HepG2 (cell line): ENCODE results near the gene RNF25. TPM values are rescaled to one million over a fixed set of nuclear protein-coding genes. Genes with fewer than 3 reads are reported as not detected.

ENCODE experiments used
- ARNT ChIP-seq: fragments of 450-650 bp; IDR thresholded peaks from 2 replicates; pipeline ENCODE4 v1.6.1; 2017
- DR1 ChIP-seq: sonication (generic); formaldehyde crosslinking; IDR thresholded peaks from 2 replicates; pipeline ENCODE4 v1.8.0; 2021; ENCODE audit warnings: mild to moderate bottlenecking, missing genetic modification reagents, inconsistent platforms
- FOXA3 ChIP-seq: IDR thresholded peaks from 2 replicates; pipeline ENCODE4 v1.6.1; 2016; ENCODE audit warnings: missing genetic modification reagents, missing compliant biosample characterization
- FOXC1 ChIP-seq: sonication (generic); formaldehyde crosslinking; IDR thresholded peaks from 2 replicates; pipeline ENCODE4 v1.8.0; 2022; ENCODE audit warnings: mild to moderate bottlenecking, missing genetic modification reagents, borderline replicate concordance
- HOXA9 ChIP-seq: sonication (generic); formaldehyde crosslinking; IDR thresholded peaks from 2 replicates; pipeline ENCODE4 v1.8.1; 2022; ENCODE audit warnings: missing genetic modification reagents, mild to moderate bottlenecking, moderate library complexity, borderline replicate concordance
- SOX6 ChIP-seq, 2 experiments: fragments of 450-650 bp in 1 of 2; sonication (generic) in 1 of 2; formaldehyde crosslinking in 1 of 2; IDR thresholded peaks; 2 replicates each; pipeline versions ENCODE4 v1.4.0 to v1.6.1; 2017 to 2020; ENCODE audit warnings: antibody characterized with exemption in 1 of 2, mild to moderate bottlenecking in 1 of 2, missing genetic modification reagents in 1 of 2
- YY1 ChIP-seq: IDR thresholded peaks from 2 replicates; pipeline ENCODE4 v1.6.1; 2011; ENCODE audit warnings: low read length, low read depth, moderate library complexity, mild to moderate bottlenecking; ENCODE audit not compliant: insufficient read depth, insufficient replicate concordance
- ZNF256 ChIP-seq: sonication (generic); formaldehyde crosslinking; conservative IDR thresholded peaks from 2 replicates; pipeline ENCODE4 v1.4.0; 2020; ENCODE audit warnings: missing genetic modification reagents
- ZNF350 ChIP-seq: sonication (generic); formaldehyde crosslinking; IDR thresholded peaks from 2 replicates; pipeline ENCODE4 v1.4.0; 2020; ENCODE audit warnings: mild to moderate bottlenecking, low read depth, missing genetic modification reagents, borderline replicate concordance
- ZNF674 ChIP-seq: sonication (generic); formaldehyde crosslinking; IDR thresholded peaks from 2 replicates; pipeline ENCODE4 v1.5.0; 2020; ENCODE audit warnings: low read depth, mild to moderate bottlenecking, missing genetic modification reagents
- ZNF746 ChIP-seq: sonication (generic); formaldehyde crosslinking; IDR thresholded peaks from 2 replicates; pipeline ENCODE4 v1.8.0; 2022; ENCODE audit warnings: mild to moderate bottlenecking, missing genetic modification reagents
- ZNF790 ChIP-seq: sonication (generic); formaldehyde crosslinking; IDR thresholded peaks from 2 replicates; pipeline ENCODE4 v1.8.0; 2022; ENCODE audit warnings: missing genetic modification reagents, mild to moderate bottlenecking, borderline replicate concordance
- ZNF839 ChIP-seq: sonication (generic); formaldehyde crosslinking; IDR thresholded peaks from 2 replicates; pipeline ENCODE4 v1.4.0; 2020; ENCODE audit warnings: missing genetic modification reagents, mild to moderate bottlenecking, borderline replicate concordance
- ZSCAN25 ChIP-seq: sonication (generic); formaldehyde crosslinking; IDR thresholded peaks from 2 replicates; pipeline ENCODE4 v1.8.0; 2022; ENCODE audit warnings: mild to moderate bottlenecking, missing genetic modification reagents
- polyA plus RNA-seq, 8 experiments: library from polyadenylated mRNA; depleted of rRNA in 3 of 8; stranded (reverse) in 7 of 8; unstranded in 1 of 8; fragments of >200 nt; fragmentation: Illumina TruSeq in 4 of 8; extraction: Trizol in 4 of 8; gene quantifications; 2 replicates each; pipeline versions ENCODE4 v1.2.1 to v1.2.3, GENCODE V29; 2011 to 2016; ENCODE audit warnings: low read depth in 4 of 8, missing spikeins in 1 of 8, mixed read lengths in 1 of 8; ENCODE audit not compliant: insufficient read depth in 1 of 8
- total RNA-seq, 5 experiments: library from RNA; depleted of rRNA; stranded (reverse); fragments of >200 nt; fragmentation: Illumina TruSeq; extraction: Trizol; gene quantifications; 2 replicates each; pipeline ENCODE4 v1.2.3, GENCODE V29; 2016; ENCODE audit warnings: low read depth in 1 of 5
- TF ChIP-seq, protein P1 (sequence below): sonication (generic); formaldehyde crosslinking; IDR thresholded peaks from 2 replicates; pipeline ENCODE4 v1.4.0; 2020; ENCODE audit warnings: missing genetic modification reagents, borderline replicate concordance
- TF ChIP-seq, protein P2 (sequence below): sonication (generic); formaldehyde crosslinking; IDR thresholded peaks from 2 replicates; pipeline ENCODE4 v1.4.0; 2020; ENCODE audit warnings: missing genetic modification reagents, borderline replicate concordance
- TF ChIP-seq, protein P3 (sequence below): IDR thresholded peaks from 2 replicates; pipeline ENCODE4 v1.6.1; 2016; ENCODE audit warnings: low read depth, control low read depth
- TF ChIP-seq, protein P4 (sequence below): sonication (generic); formaldehyde crosslinking; IDR thresholded peaks from 2 replicates; pipeline ENCODE4 v1.5.0; 2020; ENCODE audit warnings: missing genetic modification reagents
- TF ChIP-seq, protein P5 (sequence below): sonication (generic); formaldehyde crosslinking; IDR thresholded peaks from 2 replicates; pipeline ENCODE4 v1.4.0; 2020; ENCODE audit warnings: mild to moderate bottlenecking, missing genetic modification reagents

RNF25 gene
- total and polyA plus RNA-seq, 2 of the 13 experiments (the other 11 are each of a cell fraction or from before 2014, with no cell fraction given) = 37.0 to 87.6 TPM

DNA sequence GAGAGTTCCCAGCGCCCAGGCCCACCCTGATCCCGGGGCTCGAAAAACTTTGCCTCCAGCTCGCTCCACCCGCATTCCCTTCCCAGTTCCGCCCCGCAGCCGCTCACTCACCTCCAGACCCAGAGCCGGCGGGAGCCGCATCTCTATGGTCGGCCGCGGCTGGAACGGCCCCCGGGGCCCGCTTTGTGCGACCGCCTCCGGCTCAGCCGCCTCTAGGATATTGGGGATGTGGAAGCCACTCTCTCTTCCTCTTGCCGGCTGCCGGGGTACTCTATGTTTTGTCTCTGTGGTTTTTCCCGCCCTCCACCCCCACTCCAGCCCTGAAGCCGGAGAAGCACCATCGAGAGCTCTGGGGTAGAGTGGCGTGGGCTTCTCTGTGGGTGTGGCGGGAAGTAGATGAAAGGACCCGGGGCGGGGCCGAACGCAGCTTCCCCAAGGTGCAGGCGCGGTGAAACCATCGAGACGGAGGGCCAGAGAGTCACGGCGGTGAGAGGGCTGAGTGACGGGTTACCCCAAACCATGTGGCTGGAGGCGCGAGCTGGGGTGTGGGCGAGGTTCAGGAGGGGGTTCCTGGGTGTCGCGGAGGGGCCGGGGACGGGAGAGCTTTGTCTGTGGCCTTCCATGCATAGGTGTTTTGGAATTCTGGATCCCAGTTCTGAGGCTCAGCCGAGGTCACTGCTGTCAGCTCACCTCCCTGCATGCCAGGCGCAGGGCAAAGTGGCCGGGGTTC lies 12.4 kb downstream of the RNF25 start, which contains the start of the genes BCS1L and ZNF142 (continued):
- TF ChIP-seq ZNF674 (CRISPR knock-in tag) = no peak
- no peak for TF ChIP-seq SOX6 (IDR thresholded peaks at IDR 0.05)
- TF ChIP-seq SOX6 (CRISPR knock-in tag; IDR thresholded peaks at IDR 0.05) = peak; percentile 81
- TF ChIP-seq ZNF790 (CRISPR knock-in tag) = no peak
- TF ChIP-seq, protein P1, sequence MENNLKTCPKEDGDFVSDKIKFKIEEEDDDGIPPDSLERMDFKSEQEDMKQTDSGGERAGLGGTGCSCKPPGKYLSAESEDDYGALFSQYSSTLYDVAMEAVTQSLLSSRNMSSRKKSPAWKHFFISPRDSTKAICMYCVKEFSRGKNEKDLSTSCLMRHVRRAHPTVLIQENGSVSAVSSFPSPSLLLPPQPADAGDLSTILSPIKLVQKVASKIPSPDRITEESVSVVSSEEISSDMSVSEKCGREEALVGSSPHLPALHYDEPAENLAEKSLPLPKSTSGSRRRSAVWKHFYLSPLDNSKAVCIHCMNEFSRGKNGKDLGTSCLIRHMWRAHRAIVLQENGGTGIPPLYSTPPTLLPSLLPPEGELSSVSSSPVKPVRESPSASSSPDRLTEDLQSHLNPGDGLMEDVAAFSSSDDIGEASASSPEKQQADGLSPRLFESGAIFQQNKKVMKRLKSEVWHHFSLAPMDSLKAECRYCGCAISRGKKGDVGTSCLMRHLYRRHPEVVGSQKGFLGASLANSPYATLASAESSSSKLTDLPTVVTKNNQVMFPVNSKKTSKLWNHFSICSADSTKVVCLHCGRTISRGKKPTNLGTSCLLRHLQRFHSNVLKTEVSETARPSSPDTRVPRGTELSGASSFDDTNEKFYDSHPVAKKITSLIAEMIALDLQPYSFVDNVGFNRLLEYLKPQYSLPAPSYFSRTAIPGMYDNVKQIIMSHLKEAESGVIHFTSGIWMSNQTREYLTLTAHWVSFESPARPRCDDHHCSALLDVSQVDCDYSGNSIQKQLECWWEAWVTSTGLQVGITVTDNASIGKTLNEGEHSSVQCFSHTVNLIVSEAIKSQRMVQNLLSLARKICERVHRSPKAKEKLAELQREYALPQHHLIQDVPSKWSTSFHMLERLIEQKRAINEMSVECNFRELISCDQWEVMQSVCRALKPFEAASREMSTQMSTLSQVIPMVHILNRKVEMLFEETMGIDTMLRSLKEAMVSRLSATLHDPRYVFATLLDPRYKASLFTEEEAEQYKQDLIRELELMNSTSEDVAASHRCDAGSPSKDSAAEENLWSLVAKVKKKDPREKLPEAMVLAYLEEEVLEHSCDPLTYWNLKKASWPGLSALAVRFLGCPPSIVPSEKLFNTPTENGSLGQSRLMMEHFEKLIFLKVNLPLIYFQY (CRISPR knock-in tag) = no peak; the same call in 1 of the 2 replicates
- TF ChIP-seq FOXC1 (CRISPR knock-in tag) = no peak; the same call in 1 of the 2 replicates
- peak; percentile 74 for TF ChIP-seq ZSCAN25 (CRISPR knock-in tag)
- TF ChIP-seq, protein P2, sequence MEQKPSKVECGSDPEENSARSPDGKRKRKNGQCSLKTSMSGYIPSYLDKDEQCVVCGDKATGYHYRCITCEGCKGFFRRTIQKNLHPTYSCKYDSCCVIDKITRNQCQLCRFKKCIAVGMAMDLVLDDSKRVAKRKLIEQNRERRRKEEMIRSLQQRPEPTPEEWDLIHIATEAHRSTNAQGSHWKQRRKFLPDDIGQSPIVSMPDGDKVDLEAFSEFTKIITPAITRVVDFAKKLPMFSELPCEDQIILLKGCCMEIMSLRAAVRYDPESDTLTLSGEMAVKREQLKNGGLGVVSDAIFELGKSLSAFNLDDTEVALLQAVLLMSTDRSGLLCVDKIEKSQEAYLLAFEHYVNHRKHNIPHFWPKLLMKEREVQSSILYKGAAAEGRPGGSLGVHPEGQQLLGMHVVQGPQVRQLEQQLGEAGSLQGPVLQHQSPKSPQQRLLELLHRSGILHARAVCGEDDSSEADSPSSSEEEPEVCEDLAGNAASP = peak; percentile 52; the same call in 1 of the 2 replicates
- TF ChIP-seq, protein P3, sequence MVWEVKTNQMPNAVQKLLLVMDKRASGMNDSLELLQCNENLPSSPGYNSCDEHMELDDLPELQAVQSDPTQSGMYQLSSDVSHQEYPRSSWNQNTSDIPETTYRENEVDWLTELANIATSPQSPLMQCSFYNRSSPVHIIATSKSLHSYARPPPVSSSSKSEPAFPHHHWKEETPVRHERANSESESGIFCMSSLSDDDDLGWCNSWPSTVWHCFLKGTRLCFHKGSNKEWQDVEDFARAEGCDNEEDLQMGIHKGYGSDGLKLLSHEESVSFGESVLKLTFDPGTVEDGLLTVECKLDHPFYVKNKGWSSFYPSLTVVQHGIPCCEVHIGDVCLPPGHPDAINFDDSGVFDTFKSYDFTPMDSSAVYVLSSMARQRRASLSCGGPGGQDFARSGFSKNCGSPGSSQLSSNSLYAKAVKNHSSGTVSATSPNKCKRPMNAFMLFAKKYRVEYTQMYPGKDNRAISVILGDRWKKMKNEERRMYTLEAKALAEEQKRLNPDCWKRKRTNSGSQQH (CRISPR knock-in tag) = peak; percentile 66
- no peak for TF ChIP-seq HOXA9
- peak; percentile 81 for TF ChIP-seq ZNF746
- peak; percentile 72 for TF ChIP-seq YY1
- no peak for TF ChIP-seq ARNT
- TF ChIP-seq ZNF350 = peak; percentile 76; the same call in 1 of the 2 replicates
- TF ChIP-seq, protein P4, sequence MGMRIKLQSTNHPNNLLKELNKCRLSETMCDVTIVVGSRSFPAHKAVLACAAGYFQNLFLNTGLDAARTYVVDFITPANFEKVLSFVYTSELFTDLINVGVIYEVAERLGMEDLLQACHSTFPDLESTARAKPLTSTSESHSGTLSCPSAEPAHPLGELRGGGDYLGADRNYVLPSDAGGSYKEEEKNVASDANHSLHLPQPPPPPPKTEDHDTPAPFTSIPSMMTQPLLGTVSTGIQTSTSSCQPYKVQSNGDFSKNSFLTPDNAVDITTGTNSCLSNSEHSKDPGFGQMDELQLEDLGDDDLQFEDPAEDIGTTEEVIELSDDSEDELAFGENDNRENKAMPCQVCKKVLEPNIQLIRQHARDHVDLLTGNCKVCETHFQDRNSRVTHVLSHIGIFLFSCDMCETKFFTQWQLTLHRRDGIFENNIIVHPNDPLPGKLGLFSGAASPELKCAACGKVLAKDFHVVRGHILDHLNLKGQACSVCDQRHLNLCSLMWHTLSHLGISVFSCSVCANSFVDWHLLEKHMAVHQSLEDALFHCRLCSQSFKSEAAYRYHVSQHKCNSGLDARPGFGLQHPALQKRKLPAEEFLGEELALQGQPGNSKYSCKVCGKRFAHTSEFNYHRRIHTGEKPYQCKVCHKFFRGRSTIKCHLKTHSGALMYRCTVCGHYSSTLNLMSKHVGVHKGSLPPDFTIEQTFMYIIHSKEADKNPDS = 0 out of 2 replicates have a peak, but pooled peaks have one; percentile 57
- peak; percentile 23; the same call in 1 of the 2 replicates for TF ChIP-seq FOXA3 (CRISPR knock-in tag)
- TF ChIP-seq, protein P5, sequence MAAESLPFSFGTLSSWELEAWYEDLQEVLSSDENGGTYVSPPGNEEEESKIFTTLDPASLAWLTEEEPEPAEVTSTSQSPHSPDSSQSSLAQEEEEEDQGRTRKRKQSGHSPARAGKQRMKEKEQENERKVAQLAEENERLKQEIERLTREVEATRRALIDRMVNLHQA (CRISPR knock-in tag) = no peak
- TF ChIP-seq ZNF256 (CRISPR knock-in tag) = peak; percentile 39; the same call in 1 of the 2 replicates
- TF ChIP-seq DR1 (CRISPR knock-in tag) = peak; percentile 82
- TF ChIP-seq ZNF839 = 0 out of 2 replicates have a peak, but pooled peaks have one; percentile 19
